Smooth muscle cell (in vitro differentiated cells): ENCODE measurements around the gene LARGE1. TPM values are rescaled to one million over a fixed set of nuclear protein-coding genes. Genes with fewer than 3 reads are reported as not detected.
A peak's percentile ranks its signal among the peaks of the same experiment; 100 is the strongest.

Source experiments
- DNase-seq: peaks from one replicate; lab custom pipeline; 2025; ENCODE audit not compliant: unreplicated experiment; lab: John Stamatoyannopoulos, UW
- H2AFZ ChIP-seq: fragments of 200-600 bp; sonication (generic); 2 replicates; pipeline ENCODE4 v1.6.0; 2016; ENCODE audit warnings: antibody characterized with exemption, low read depth, mild to moderate bottlenecking
- H3F3A ChIP-seq: fragments of 200-600 bp; sonication (generic); 2 replicates; pipeline ENCODE4 v1.6.0; 2017; ENCODE audit warnings: antibody characterized with exemption, low read depth
- H3K27ac ChIP-seq: fragments of 200-600 bp; sonication (generic); 2 replicates; pipeline ENCODE4 v1.5.1; 2016; ENCODE audit warnings: low read depth, mild to moderate bottlenecking
- H3K27me3 ChIP-seq: fragments of 200-600 bp; sonication (generic); 2 replicates; pipeline ENCODE4 v1.6.1; 2016; ENCODE audit warnings: low read depth, mild to moderate bottlenecking
- H3K36me3 ChIP-seq: fragments of 200-600 bp; sonication (generic); 2 replicates; pipeline ENCODE4 v1.5.1; 2016; ENCODE audit warnings: low read depth
- H3K4me1 ChIP-seq: fragments of 200-600 bp; sonication (generic); 2 replicates; pipeline ENCODE4 v1.5.1; 2016; ENCODE audit warnings: low read depth
- H3K4me2 ChIP-seq: fragments of 200-600 bp; sonication (generic); 2 replicates; pipeline ENCODE4 v1.6.0; 2016; ENCODE audit warnings: mild to moderate bottlenecking
- H3K4me3 ChIP-seq: fragments of 200-600 bp; sonication (generic); 2 replicates; pipeline ENCODE4 v1.5.1; 2016; ENCODE audit warnings: mild to moderate bottlenecking
- H3K79me2 ChIP-seq: fragments of 200-600 bp; sonication (generic); 2 replicates; pipeline ENCODE4 v1.6.0; 2016; ENCODE audit warnings: low read depth, mild to moderate bottlenecking
- H3K9ac ChIP-seq: fragments of 200-600 bp; sonication (generic); 2 replicates; pipeline ENCODE4 v1.6.0; 2016; ENCODE audit warnings: low read depth
- H3K9me3 ChIP-seq: fragments of 200-600 bp; sonication (generic); replicated peaks from 2 replicates; pipeline ENCODE4 v1.5.1; 2016; ENCODE audit warnings: low read depth
- H4K20me1 ChIP-seq: fragments of 200-600 bp; sonication (generic); 2 replicates; pipeline ENCODE4 v1.6.0; 2016; ENCODE audit warnings: low read depth
- CTCF ChIP-seq: fragments of 200-600 bp; sonication (generic); IDR thresholded peaks from 2 replicates; pipeline ENCODE4 v1.5.1; 2017; ENCODE audit warnings: borderline replicate concordance, mild to moderate bottlenecking, antibody characterized with exemption; ENCODE audit not compliant: insufficient read depth, poor library complexity, severe bottlenecking
- WGBS: methylation state at CpG from one replicate; pipeline ENCODE4 v1.1.7; 2016; ENCODE audit warnings: low lambda C conversion rate; 5-methylcytosine and 5-hydroxymethylcytosine counted together
- polyA plus RNA-seq: library from polyadenylated mRNA; unstranded; fragments of >200 nt; fragmentation: Nextera tagmentation; extraction: Ambion mirVana; gene quantifications from 2 replicates; pipeline ENCODE4 v1.2.1, GENCODE V29; 2016
- total RNA-seq: library from RNA; depleted of rRNA; stranded (reverse); fragments of >200 nt; gene quantifications from 2 replicates; pipeline ENCODE4 v1.2.3, GENCODE V29; 2014

Gene LARGE1
- total and polyA plus RNA-seq, 2 experiments from 2014 or later = 11.9 to 18.0 TPM

DNA sequence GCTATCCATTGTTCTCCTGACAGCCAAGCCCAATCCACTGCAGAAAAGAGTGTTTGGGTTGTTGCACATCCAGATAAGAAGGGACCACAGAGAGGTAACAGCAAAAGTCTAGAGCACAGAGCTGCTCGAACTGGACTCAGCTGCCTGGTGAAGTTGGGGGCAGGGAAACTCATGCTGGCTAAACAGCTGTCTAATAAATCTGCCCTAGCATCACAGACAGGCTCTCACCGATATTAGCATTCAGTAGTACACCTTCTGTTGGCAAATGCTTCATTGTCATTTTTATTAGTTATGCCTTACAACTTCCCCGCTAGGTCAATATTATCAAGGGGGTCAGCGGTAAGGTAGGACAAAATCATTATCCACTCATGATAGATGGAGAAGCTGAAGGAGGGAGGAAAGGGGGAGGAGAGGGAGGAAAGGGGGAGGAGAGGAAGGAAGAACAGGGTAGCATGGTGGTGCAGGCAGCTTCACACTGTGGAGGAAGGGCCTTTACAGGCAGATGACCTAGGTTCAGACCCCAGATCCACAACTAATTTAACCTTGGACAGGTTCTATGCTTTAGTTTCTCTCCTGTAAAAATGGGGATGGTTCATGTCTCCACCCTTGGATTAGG, 102.7 kb downstream of the LARGE1 start:
- Histone ChIP-seq H3F3A (no peaks in the 10 kb centered on the region), H4K20me1 (no peaks in the 10 kb centered on the region), H3K27me3 (no peaks in the 10 kb centered on the region), H3K4me2 (no peak overlapping the region), H3K79me2 (no peaks in the 10 kb centered on the region), H3K9me3 (no peaks in the 10 kb centered on the region), H3K9ac (no peak overlapping the region), H3K36me3 (no peaks in the 10 kb centered on the region), H3K27ac (no peak overlapping the region), H3K4me1 (no peaks in the 10 kb centered on the region), H3K4me3 (no peak overlapping the region), H2AFZ (no peak overlapping the region)
- DNase-seq = no peak
- TF ChIP-seq CTCF = no peak
- 82% methylated on average over 4 of the region's 4 CpGs for WGBS

GRCh38 chr22:33812360-33812977, 107.8 kb downstream of the LARGE1 start:
- no peak for TF ChIP-seq CTCF
- WGBS = 76% methylated on average over 7 of the region's 7 CpGs
- no peak overlapping the region for H2AFZ ChIP-seq

DNA sequence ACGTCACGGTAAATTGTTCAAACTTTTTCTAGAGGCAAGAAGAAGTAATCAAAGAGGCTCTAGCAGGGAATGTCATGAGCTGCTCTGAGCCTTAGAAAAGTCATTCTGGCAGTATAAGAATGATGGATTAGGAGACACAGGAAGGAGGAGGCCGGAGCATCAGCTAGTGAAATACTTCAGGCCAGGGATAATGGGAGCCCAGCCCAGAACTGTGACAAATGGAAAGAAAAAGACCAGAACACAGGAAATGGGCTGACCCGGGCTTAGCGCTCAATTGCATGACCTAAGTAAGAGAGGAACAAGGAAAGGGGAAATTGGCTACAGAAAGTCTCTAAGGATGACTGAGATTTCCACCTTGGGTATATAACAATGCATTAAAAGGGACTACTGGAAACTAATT, 108.6 kb downstream of the LARGE1 start:
- peaks cover 9% of the 10 kb centered on the region for H3F3A ChIP-seq
- H3K9ac ChIP-seq = no peak overlapping the region
- no peaks in the 10 kb centered on the region for H3K9me3 ChIP-seq
- TF ChIP-seq CTCF = no peak
- H3K27me3 ChIP-seq = no peaks in the 10 kb centered on the region
- no peaks in the 10 kb centered on the region for H3K79me2 ChIP-seq
- peak overlapping the region; percentile 57 for H3K27ac ChIP-seq
- no peak overlapping the region for H2AFZ ChIP-seq
- peak overlapping the region; percentile 24 for H3K4me2 ChIP-seq
- no peak overlapping the region for H3K4me3 ChIP-seq
- H3K4me1 ChIP-seq = peaks cover 7% of the 10 kb centered on the region
- no peak for DNase-seq
- H4K20me1 ChIP-seq = no peaks in the 10 kb centered on the region
- H3K36me3 ChIP-seq = no peaks in the 10 kb centered on the region
- WGBS = 3% methylated on average over 5 of the region's 5 CpGs

More at GRCh38 chr22:33812360-33812977, 107.8 kb downstream of the LARGE1 start:
- Histone ChIP-seq H3K36me3 (no peaks in the 10 kb centered on the region), H3K79me2 (no peaks in the 10 kb centered on the region), H3K4me1 (peaks cover 7% of the 10 kb centered on the region), H4K20me1 (no peaks in the 10 kb centered on the region), H3K9ac (no peak overlapping the region), H3K27ac (peak overlapping the region; percentile 37), H3K27me3 (no peaks in the 10 kb centered on the region), H3K9me3 (no peaks in the 10 kb centered on the region), H3K4me2 (no peak overlapping the region), H3K4me3 (no peak overlapping the region), H3F3A (peaks cover 9% of the 10 kb centered on the region)
- no peak for DNase-seq

GRCh38 chr22:33811208-33811607, 109.1 kb downstream of the LARGE1 start:
- no peak overlapping the region for H2AFZ ChIP-seq
- no peak for TF ChIP-seq CTCF
- H3F3A ChIP-seq = peaks cover 9% of the 10 kb centered on the region
- H3K79me2 ChIP-seq = no peaks in the 10 kb centered on the region
- 34% methylated on average over 4 of the region's 4 CpGs for WGBS
- H3K4me1 ChIP-seq = peaks cover 7% of the 10 kb centered on the region
- H3K27ac ChIP-seq = peak overlapping the region; percentile 57
- H3K36me3 ChIP-seq = no peaks in the 10 kb centered on the region
- H3K4me2 ChIP-seq = peak overlapping the region; percentile 24
- H4K20me1 ChIP-seq = no peaks in the 10 kb centered on the region
- H3K9ac ChIP-seq = no peak overlapping the region
- DNase-seq = no peak
- H3K9me3 ChIP-seq = no peaks in the 10 kb centered on the region
- H3K4me3 ChIP-seq = no peak overlapping the region
- H3K27me3 ChIP-seq = no peaks in the 10 kb centered on the region
